Measurements from ENCODE around the gene SBNO2. TPM values are rescaled to one million over a fixed set of nuclear protein-coding genes. Genes with fewer than 3 reads are reported as not detected.
A peak's percentile ranks its signal among the peaks of the same experiment; 100 is the strongest.

The SBNO2 gene
- polyA plus RNA-seq, 3 donors: 0.71 to 75.0 (median 2.6) TPM

GRCh38 chr19:1136621-1137317 lies 37.3 kb downstream of the SBNO2 start:
- peaks cover 0 to 4% of the 10 kb centered on the region in 2 donors for H3K9me3 ChIP-seq (replicated peaks in 1 of 2; ENCODE audit: control insufficient read depth in 1 of 2, insufficient read depth in 1 of 2, low read length in 2 of 2)
- H3K79me2 ChIP-seq (ENCODE audit: insufficient read depth, low read length): peaks cover 49% of the 10 kb centered on the region
- no peak for TF ChIP-seq CTCF (IDR thresholded peaks at IDR 0.05)
- 71% methylated on average over 16 of the region's 25 CpGs for WGBS (ENCODE audit: insufficient coverage)
- H3K27me3 ChIP-seq (ENCODE audit: control insufficient read depth in 2 of 2, insufficient read depth in 2 of 2, low read length in 2 of 2): no peaks in the 10 kb centered on the region
- Mint-ChIP-seq H3K9me3 (peaks cover 0 to 5% (median 2%) of the 10 kb centered on the region in 7 donors), H3K27ac (peak overlapping the region in 2 of 7 donors; percentile 45 to 78), H3K27me3 (ENCODE audit: low read depth in 3 of 3) (peaks cover 0 to 3% (median 0%) of the 10 kb centered on the region in 3 donors), H3K4me1 (peaks cover 29% of the 10 kb centered on the region), H3K36me3 (peaks cover 38 to 58% of the 10 kb centered on the region in 2 donors), H3K4me3 (no peak overlapping the region)
- H2AFZ ChIP-seq (ENCODE audit: insufficient read depth, low read depth, low read length, poor library complexity, severe bottlenecking): no peak overlapping the region
- H3K4me1 ChIP-seq (ENCODE audit: control insufficient read depth in 1 of 2, insufficient read depth in 2 of 2, low read length in 2 of 2): peaks cover 24 to 25% of the 10 kb centered on the region in 2 donors
- no peak overlapping the region for H3K9ac ChIP-seq (ENCODE audit: insufficient read depth, low read length, poor library complexity, severe bottlenecking)
- intact Hi-C loops (cut with micrococcal nuclease): no loop called here
- H4K20me1 ChIP-seq (ENCODE audit: insufficient read depth, low read length): peaks cover 80% of the 10 kb centered on the region
- no peak overlapping the region for H3K4me2 ChIP-seq (replicated peaks; ENCODE audit: extremely low read depth, low read length, poor library complexity, severe bottlenecking)
- no peak overlapping the region for H3K27ac ChIP-seq (ENCODE audit: low read depth in 1 of 2, low read length in 2 of 2)
- H3K36me3 ChIP-seq (replicated peaks in 1 of 2; ENCODE audit: control insufficient read depth in 1 of 2, insufficient read depth in 2 of 2, low read length in 2 of 2): peaks cover 29 to 57% of the 10 kb centered on the region in 2 donors
- DNase-seq: no peak
- H3K4me3 ChIP-seq (replicated peaks in 1 of 3; ENCODE audit: low read depth in 2 of 3, low read length in 3 of 3): no peak overlapping the region

- DNase-seq: no peak
- Mint-ChIP-seq H3K27ac (no peak overlapping the region), H3K4me1 (peaks cover 30% of the 10 kb centered on the region), H3K4me3 (no peak overlapping the region), H3K9me3 (peaks cover 0 to 5% (median 2%) of the 10 kb centered on the region in 7 donors), H3K36me3 (peaks cover 38 to 58% of the 10 kb centered on the region in 2 donors), H3K27me3 (ENCODE audit: low read depth in 3 of 3) (peaks cover 0 to 3% (median 0%) of the 10 kb centered on the region in 3 donors)
- Histone ChIP-seq H3K27me3 (ENCODE audit: control insufficient read depth in 2 of 2, insufficient read depth in 2 of 2, low read length in 2 of 2) (no peaks in the 10 kb centered on the region), H3K9ac (ENCODE audit: insufficient read depth, low read length, poor library complexity, severe bottlenecking) (no peak overlapping the region), H3K36me3 (replicated peaks in 1 of 2; ENCODE audit: control insufficient read depth in 1 of 2, insufficient read depth in 2 of 2, low read length in 2 of 2) (peaks cover 29 to 51% of the 10 kb centered on the region in 2 donors), H3K4me2 (replicated peaks; ENCODE audit: extremely low read depth, low read length, poor library complexity, severe bottlenecking) (no peak overlapping the region), H2AFZ (ENCODE audit: insufficient read depth, low read depth, low read length, poor library complexity, severe bottlenecking) (no peak overlapping the region), H3K27ac (ENCODE audit: low read depth in 1 of 2, low read length in 2 of 2) (no peak overlapping the region), H4K20me1 (ENCODE audit: insufficient read depth, low read length) (peaks cover 80% of the 10 kb centered on the region), H3K79me2 (ENCODE audit: insufficient read depth, low read length) (peaks cover 54% of the 10 kb centered on the region), H3K4me3 (replicated peaks in 1 of 3; ENCODE audit: low read depth in 2 of 3, low read length in 3 of 3) (no peak overlapping the region), H3K9me3 (replicated peaks in 1 of 2; ENCODE audit: control insufficient read depth in 1 of 2, insufficient read depth in 1 of 2, low read length in 2 of 2) (peaks cover 0 to 4% of the 10 kb centered on the region in 2 donors), H3K4me1 (ENCODE audit: control insufficient read depth in 1 of 2, insufficient read depth in 2 of 2, low read length in 2 of 2) (peaks cover 29% of the 10 kb centered on the region in 2 donors)
- no peak for TF ChIP-seq CTCF (IDR thresholded peaks at IDR 0.05)
- intact Hi-C loops (cut with micrococcal nuclease): no loop called here
- 37% methylated on average over 11 of the region's 12 CpGs for WGBS (ENCODE audit: insufficient coverage)
Observed at GRCh38 chr19:1136201-1136600, 37.9 kb downstream of the SBNO2 start.
